Ovary (tissue), 3 donors: ENCODE data around the gene MAN2A2.

Experiments
- CTCF ChIP-seq, 3 donors: fragments of 450-650 bp in 2 of 3; fragments of 200-600 bp in 1 of 3; IDR thresholded peaks; one replicate each; pipeline versions ENCODE4 v1.5.1 to v1.8.0; 2016 to 2022; ENCODE audit warnings: antibody characterized with exemption in 3 of 3, mild to moderate bottlenecking in 1 of 3
- EP300 ChIP-seq: sonication (generic); formaldehyde crosslinking; IDR thresholded peaks from one replicate; pipeline ENCODE4 v1.6.1; 2017; ENCODE audit warnings: antibody characterized with exemption
- POLR2A ChIP-seq: fragments of 450-650 bp; IDR thresholded peaks from one replicate; pipeline ENCODE4 v1.6.1; 2017; ENCODE audit warnings: antibody characterized with exemption, mild to moderate bottlenecking, moderate library complexity
- donor health status: DM: no; HTN: no; CAD: no.

GRCh38 chr15:90941038-90941437, 37.9 kb downstream of the MAN2A2 start:
- TF ChIP-seq CTCF (IDR thresholded peaks at IDR 0.05) (no peak), POLR2A (no peak), EP300 (no peak)
